ENCODE results near the gene SKI. TPM values are rescaled to one million over a fixed set of nuclear protein-coding genes. Genes with fewer than 3 reads are reported as not detected.

SKI gene
- total and polyA plus RNA-seq, 2 of the 8 experiments (the other 6 are each of a cell fraction or from before 2014, with no cell fraction given) = 8.3 to 87.6 TPM

DNA sequence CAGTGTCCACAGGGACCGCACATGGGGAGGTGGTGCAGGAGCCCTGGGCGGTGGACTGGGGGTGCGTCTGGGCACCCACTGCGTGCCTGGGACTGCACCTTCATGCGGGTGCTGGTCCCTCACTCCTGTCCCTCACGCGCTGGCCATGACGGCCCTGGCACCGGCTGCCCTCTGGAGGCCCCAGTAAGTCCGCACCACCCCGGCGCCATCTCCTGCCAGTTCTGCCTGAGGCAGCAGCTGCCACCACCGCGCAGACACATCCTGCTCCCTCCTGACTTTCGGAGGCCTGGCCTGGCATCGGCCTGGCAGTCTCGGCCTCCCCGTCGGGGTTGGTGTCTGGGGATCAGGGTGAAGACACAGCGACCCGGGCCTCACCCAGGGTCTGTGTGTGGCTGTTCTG, 98.4 kb downstream of the SKI start:
- H2BK15ac ChIP-seq (ENCODE audit: low read length) = no peak overlapping the region
- peaks cover 7 to 11% of the 10 kb centered on the region in 2 experiments; a peak in 3 of 4 replicates for H3K9me3 ChIP-seq (ENCODE audit: insufficient read depth in 2 of 2, low read depth in 1 of 2, low read length in 1 of 2)
- no peaks in the 10 kb centered on the region for H3K79me2 ChIP-seq (ENCODE audit: control insufficient read depth in 1 of 2, insufficient read depth in 2 of 2, low read length in 2 of 2)
- H2BK5ac ChIP-seq (ENCODE audit: low read depth, low read length) = no peak overlapping the region
- no peak overlapping the region for H3K23ac ChIP-seq (ENCODE audit: insufficient read length)
- H2AK5ac ChIP-seq (ENCODE audit: low read depth, low read length) = no peak overlapping the region
- no peaks in the 10 kb centered on the region for H3K36me3 ChIP-seq (ENCODE audit: control insufficient read depth in 2 of 4, insufficient read depth in 4 of 4, low read length in 3 of 4)
- POLR2A ChIA-PET (ENCODE audit: partially characterized antibody) = interaction anchor here (1.2 kb wide), 1 partner anchor 58 kb away, joined by 3 read pairs; no protein-coding TSS in a partner anchor
- no peak overlapping the region for H4K8ac ChIP-seq (ENCODE audit: extremely low read depth, insufficient read depth, low read length)
- H3K4me3 ChIP-seq (ENCODE audit: extremely low read depth in 1 of 4, insufficient read depth in 2 of 4, low read depth in 3 of 4, low read length in 4 of 4) = no peak overlapping the region
- H4K91ac ChIP-seq (replicated peaks; ENCODE audit: insufficient read length, low read length) = peak overlapping the region; percentile 40
- H2BK120ac ChIP-seq (replicated peaks; ENCODE audit: low read depth, low read length) = no peak overlapping the region
- no peaks in the 10 kb centered on the region for H3K79me1 ChIP-seq (ENCODE audit: low read depth, low read length)
- no peak overlapping the region for H3K9ac ChIP-seq (replicated peaks in 1 of 4; ENCODE audit: extremely low read depth in 1 of 4, low read depth in 3 of 4, low read length in 3 of 4)
- H4K20me1 ChIP-seq (replicated peaks in 1 of 2; ENCODE audit: control insufficient read depth in 1 of 2, insufficient read depth in 2 of 2, low read length in 2 of 2) = no peaks in the 10 kb centered on the region
- no peak overlapping the region for H2BK12ac ChIP-seq (ENCODE audit: low read depth, low read length)
- H3K18ac ChIP-seq (ENCODE audit: extremely low read depth, low read length) = no peak overlapping the region
- no peak overlapping the region for H3K27ac ChIP-seq (ENCODE audit: low read depth, low read length)
- H3K4me2 ChIP-seq (ENCODE audit: insufficient read depth in 1 of 2, low read depth in 2 of 2, low read length in 2 of 2) = no peak overlapping the region
- H3K27me3 ChIP-seq (replicated peaks in 1 of 4; ENCODE audit: control insufficient read depth in 3 of 4, extremely low read depth in 1 of 4, insufficient read depth in 3 of 4, low read length in 3 of 4) = no peaks in the 10 kb centered on the region; a peak in 1 of 7 replicates
- no peak overlapping the region for H2BK20ac ChIP-seq (ENCODE audit: low read length)
- WGBS, 2 experiments (ENCODE audit: extremely low coverage in 1 of 2, insufficient coverage in 1 of 2, insufficient read length in 1 of 2, insufficient replicate concordance in 2 of 2, low coverage in 1 of 2, low lambda C conversion rate in 2 of 2, missing lambda C conversion rate in 1 of 2) = 94% methylated on average over 16 of the region's 21 CpGs; no CpG with 5 or more reads in 1 of the 2 experiments
- DNase-seq (ENCODE audit: low read depth in 1 of 2, low spot score in 2 of 2) (no peak), FAIRE-seq (no peak)
- H4K5ac ChIP-seq (ENCODE audit: insufficient read length, low read depth, low read length) = no peak overlapping the region
- no peak overlapping the region for H3K14ac ChIP-seq (ENCODE audit: insufficient read length)
- H3K56ac ChIP-seq (replicated peaks; ENCODE audit: insufficient read length, low read depth, low read length) = no peak overlapping the region
- H2AFZ ChIP-seq (ENCODE audit: low read length) = no peak overlapping the region
- H3K23me2 ChIP-seq (ENCODE audit: low read depth, low read length) = no peaks in the 10 kb centered on the region; the same call in 1 of the 2 replicates
- CTCF ChIA-PET (ENCODE audit: partially characterized antibody) = interaction anchor here (1.1 kb wide), 1 partner anchor 9 kb away, joined by 3 read pairs; no protein-coding TSS in a partner anchor
- TF ChIP-seq RAD21 (IDR thresholded peaks at IDR 0.05 in 1 of 2, conservative IDR thresholded peaks at IDR 0.05 in 1 of 2; ENCODE audit: low read depth in 2 of 2, low read length in 2 of 2) (0 out of 4 replicates have a peak, but pooled peaks of 1 of the 2 experiments have one; percentile 3), HDAC6 (IDR thresholded peaks at IDR 0.05; ENCODE audit: low read depth, low read length) (no peak)
- H3K4ac ChIP-seq (replicated peaks; ENCODE audit: insufficient read length, low read depth, low read length) = no peak overlapping the region
- H3K4me1 ChIP-seq (replicated peaks in 1 of 4; ENCODE audit: control insufficient read depth in 3 of 4, insufficient read depth in 4 of 4, low read length in 3 of 4) = peaks cover 0 to 8% (median 1%) of the 10 kb centered on the region in 4 experiments; a peak in 3 of 7 replicates

All from H1 (cell line).